Sigmoid colon (tissue), 7 donors: Measurements from ENCODE around the gene FN1. TPM values are rescaled to one million over a fixed set of nuclear protein-coding genes. Genes with fewer than 3 reads are reported as not detected.
A peak's percentile ranks its signal among the peaks of the same experiment; 100 is the strongest.

Source experiments
- DNase-seq: peaks from one replicate; pipeline ENCODE4 v3.0.0-alpha.2; 2019
- H3K27ac ChIP-seq, 4 donors: fragments of 200-600 bp; sonication (generic); one replicate each; pipeline ENCODE4 v1.5.1; 2016 to 2019; ENCODE audit warnings: mild to moderate bottlenecking in 1 of 4
- H3K27me3 ChIP-seq, 3 donors: fragments of 200-600 bp; sonication (generic); one replicate each; pipeline ENCODE4 v1.5.1; 2019; ENCODE audit warnings: mild to moderate bottlenecking in 1 of 3
- H3K36me3 ChIP-seq, 4 donors: fragments of 200-600 bp; sonication (generic); one replicate each; pipeline ENCODE4 v1.5.1; 2016 to 2019
- H3K4me1 ChIP-seq, 4 donors: fragments of 200-600 bp; sonication (generic); one replicate each; pipeline ENCODE4 v1.5.1; 2017 to 2019
- H3K4me3 ChIP-seq, 4 donors: fragments of 200-600 bp; sonication (generic); one replicate each; pipeline ENCODE4 v1.5.1; 2017 to 2019; ENCODE audit warnings: mild to moderate bottlenecking in 2 of 4, moderate library complexity in 1 of 4
- H3K9me3 ChIP-seq, 4 donors: fragments of 200-600 bp in 3 of 4; sonication (generic) in 3 of 4; one replicate each; pipeline versions ENCODE4 v1.5.1 to v1.6.1; 2013 to 2019
- EP300 ChIP-seq, 4 donors: sonication (generic); formaldehyde crosslinking; IDR thresholded peaks; one replicate each; pipeline ENCODE4 v1.6.1; 2017; ENCODE audit warnings: antibody characterized with exemption in 4 of 4
- POLR2A ChIP-seq, 2 donors: fragments of 450-650 bp; IDR thresholded peaks; one replicate each; pipeline ENCODE4 v1.6.1; 2016; ENCODE audit warnings: antibody characterized with exemption in 2 of 2, mild to moderate bottlenecking in 2 of 2, moderate library complexity in 2 of 2
- POLR2AphosphoS5 ChIP-seq, 4 donors: sonication (generic); formaldehyde crosslinking; IDR thresholded peaks; one replicate each; pipeline ENCODE4 v1.6.1; 2017; ENCODE audit warnings: antibody characterized with exemption in 4 of 4
- WGBS, 2 donors: extraction: QIAGEN DNeasy Blood & Tissue Kit; methylation state at CpG; one replicate each; pipeline ENCODE4 v1.1.7; 2013; 5-methylcytosine and 5-hydroxymethylcytosine counted together
- intact Hi-C: fragments of 100-400 bp; cut with DNase I; formaldehyde crosslinking; loops from one replicate; pipeline ENCODE4 v1.15.1; 2023
- polyA plus RNA-seq, 3 donors: library from polyadenylated mRNA; stranded (reverse); fragments of 200-250 nt; gene quantifications; one replicate each; pipeline ENCODE4 v1.2.3, GENCODE V29; 2013
- total RNA-seq, 4 donors: library from RNA; depleted of rRNA; stranded (reverse); fragments of >200 nt; gene quantifications; one replicate each; pipeline ENCODE4 v1.1.0, GENCODE V29; 2016
- TF ChIP-seq, protein P1 (sequence below), 4 experiments: fragments of 450-650 bp in 3 of 4; fragments of 200-600 bp in 1 of 4; IDR thresholded peaks; one replicate each; pipeline ENCODE4 v1.5.1; 2016 to 2019; ENCODE audit warnings: antibody characterized with exemption in 4 of 4, mild to moderate bottlenecking in 3 of 4, moderate library complexity in 2 of 4
- donor health status: healthy with polysubstance abuse.
- donor health status: Bipolar disorder and iron deficiency.
- donor health status: healthy.

FN1 gene
- total and polyA plus RNA-seq, 7 donors: 13.6 to 3,059 (median 671) TPM

DNA sequence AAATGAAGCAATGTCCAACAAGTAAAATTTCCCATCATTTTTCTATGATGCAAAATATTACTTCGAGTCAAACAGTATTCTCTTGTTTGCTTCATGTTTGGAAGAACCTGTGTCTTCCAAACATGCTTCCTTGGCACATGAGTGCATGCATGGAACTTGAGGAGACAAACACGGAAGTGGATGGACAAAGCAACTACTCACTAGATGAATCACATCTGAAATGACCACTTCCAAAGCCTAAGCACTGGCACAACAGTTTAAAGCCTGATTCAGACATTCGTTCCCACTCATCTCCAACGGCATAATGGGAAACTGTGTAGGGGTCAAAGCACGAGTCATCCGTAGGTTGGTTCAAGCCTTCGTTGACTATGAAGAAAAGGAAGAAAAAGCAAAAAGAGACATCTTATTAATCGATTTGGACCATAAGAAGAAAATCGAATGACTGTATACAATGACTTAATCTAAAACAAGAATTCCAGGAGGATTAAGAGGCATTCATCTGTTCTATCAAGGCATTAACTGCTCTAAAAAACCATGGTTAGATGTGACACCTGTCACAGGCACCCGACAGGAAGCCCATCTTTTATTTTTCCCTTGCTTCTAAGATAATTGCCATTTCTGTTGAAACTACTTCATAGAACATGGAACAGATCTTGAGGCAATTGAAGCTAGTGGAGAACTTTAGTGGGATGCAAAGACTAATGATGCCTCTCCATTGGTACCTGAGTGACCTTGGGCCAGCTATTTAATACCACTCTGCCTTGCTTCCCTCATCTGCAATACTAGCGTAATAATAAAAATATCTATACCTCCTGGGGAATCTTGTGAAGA lies 68.0 kb downstream of the FN1 start:
- TF ChIP-seq EP300 (IDR thresholded peaks at IDR 0.05) (no peak), POLR2AphosphoS5 (IDR thresholded peaks at IDR 0.05) (no peak), POLR2A (IDR thresholded peaks at IDR 0.05) (no peak)
- TF ChIP-seq, protein P1, sequence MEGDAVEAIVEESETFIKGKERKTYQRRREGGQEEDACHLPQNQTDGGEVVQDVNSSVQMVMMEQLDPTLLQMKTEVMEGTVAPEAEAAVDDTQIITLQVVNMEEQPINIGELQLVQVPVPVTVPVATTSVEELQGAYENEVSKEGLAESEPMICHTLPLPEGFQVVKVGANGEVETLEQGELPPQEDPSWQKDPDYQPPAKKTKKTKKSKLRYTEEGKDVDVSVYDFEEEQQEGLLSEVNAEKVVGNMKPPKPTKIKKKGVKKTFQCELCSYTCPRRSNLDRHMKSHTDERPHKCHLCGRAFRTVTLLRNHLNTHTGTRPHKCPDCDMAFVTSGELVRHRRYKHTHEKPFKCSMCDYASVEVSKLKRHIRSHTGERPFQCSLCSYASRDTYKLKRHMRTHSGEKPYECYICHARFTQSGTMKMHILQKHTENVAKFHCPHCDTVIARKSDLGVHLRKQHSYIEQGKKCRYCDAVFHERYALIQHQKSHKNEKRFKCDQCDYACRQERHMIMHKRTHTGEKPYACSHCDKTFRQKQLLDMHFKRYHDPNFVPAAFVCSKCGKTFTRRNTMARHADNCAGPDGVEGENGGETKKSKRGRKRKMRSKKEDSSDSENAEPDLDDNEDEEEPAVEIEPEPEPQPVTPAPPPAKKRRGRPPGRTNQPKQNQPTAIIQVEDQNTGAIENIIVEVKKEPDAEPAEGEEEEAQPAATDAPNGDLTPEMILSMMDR (IDR thresholded peaks at IDR 0.05): no peak
- WGBS, 2 donors: 94 to 95% methylated on average over 11 of the region's 11 CpGs
- DNase-seq: no peak
- Histone ChIP-seq H3K9me3 (no peaks in the 10 kb centered on the region), H3K27ac (peak overlapping the region in 1 of 4 donors; percentile 14), H3K36me3 (peaks cover 33 to 100% (median 80%) of the 10 kb centered on the region in 4 donors), H3K27me3 (no peaks in the 10 kb centered on the region), H3K4me1 (no peaks in the 10 kb centered on the region), H3K4me3 (no peak overlapping the region)
- intact Hi-C loops: loop anchor here (5.0 kb wide), 1 partner anchor 39 kb away; no protein-coding TSS in a partner anchor

DNA sequence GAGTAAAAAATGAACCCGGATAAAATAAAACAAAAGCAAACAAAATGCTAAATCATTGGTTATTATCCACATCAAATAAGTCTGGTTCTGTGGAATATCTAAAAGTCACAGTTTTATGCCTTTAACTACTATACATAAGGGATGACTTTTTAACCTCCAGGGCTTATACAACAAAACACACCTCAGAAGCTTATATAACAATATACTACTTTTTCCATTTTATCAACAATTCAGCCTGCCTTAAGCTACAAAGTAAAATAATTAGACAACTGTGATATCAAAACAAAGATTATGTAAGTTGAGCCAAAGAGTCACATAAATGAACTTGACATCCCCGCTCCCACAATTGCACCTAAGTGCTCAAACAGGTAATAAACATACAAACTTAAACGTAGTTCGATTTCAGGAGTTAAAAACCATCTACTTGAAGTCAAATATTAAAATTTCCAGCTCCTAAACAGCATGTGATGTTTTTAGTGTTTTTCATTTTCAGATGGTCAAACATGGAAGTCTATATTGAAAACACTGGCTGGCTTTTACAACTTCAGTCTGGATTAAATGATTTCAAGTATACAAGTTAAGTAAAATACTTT lies 69.3 kb downstream of the FN1 start:
- Histone ChIP-seq H3K4me1 (no peaks in the 10 kb centered on the region), H3K9me3 (no peaks in the 10 kb centered on the region), H3K27me3 (no peaks in the 10 kb centered on the region), H3K4me3 (no peak overlapping the region), H3K27ac (no peak overlapping the region), H3K36me3 (peaks cover 30 to 100% (median 85%) of the 10 kb centered on the region in 4 donors)
- DNase-seq: no peak
- intact Hi-C loops: loop anchor here (5.0 kb wide), 1 partner anchor 41 kb away; no protein-coding TSS in a partner anchor
- WGBS, 2 donors: 94% methylated on average over 4 of the region's 4 CpGs
- no peak for TF ChIP-seq EP300 (IDR thresholded peaks at IDR 0.05)
- TF ChIP-seq POLR2AphosphoS5 (IDR thresholded peaks at IDR 0.05): no peak
- TF ChIP-seq, protein P1 (IDR thresholded peaks at IDR 0.05): no peak
- no peak for TF ChIP-seq POLR2A (IDR thresholded peaks at IDR 0.05)

DNA sequence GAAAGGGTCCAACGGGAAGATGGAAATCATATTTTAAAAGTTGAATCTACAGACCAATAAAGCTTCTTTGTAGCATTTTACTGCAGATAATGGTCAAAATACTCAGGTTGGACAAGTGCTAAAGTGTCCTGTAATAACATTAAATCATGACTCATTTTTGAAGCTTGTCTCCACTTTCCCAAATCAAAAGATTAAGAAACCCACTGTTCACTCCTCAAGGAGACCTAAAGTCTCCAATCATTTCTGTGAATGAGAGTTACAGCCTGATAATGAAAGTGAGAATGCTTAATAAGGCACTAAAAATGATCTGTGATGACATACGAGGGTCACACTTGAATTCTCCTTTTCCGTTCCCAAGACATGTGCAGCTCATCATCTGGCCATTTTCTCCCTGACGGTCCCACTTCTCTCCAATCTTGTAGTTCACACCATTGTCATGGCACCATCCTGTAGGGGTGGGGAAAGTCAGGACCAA lies 70.6 kb downstream of the FN1 start:
- 85 to 92% methylated on average over 4 of the region's 4 CpGs for WGBS, 2 donors
- Histone ChIP-seq H3K27me3 (no peaks in the 10 kb centered on the region), H3K36me3 (peaks cover 30 to 100% (median 89%) of the 10 kb centered on the region in 4 donors), H3K4me1 (no peaks in the 10 kb centered on the region), H3K9me3 (no peaks in the 10 kb centered on the region), H3K27ac (peak overlapping the region in 2 of 4 donors; percentile 9 to 21), H3K4me3 (no peak overlapping the region)
- TF ChIP-seq POLR2AphosphoS5 (IDR thresholded peaks at IDR 0.05): no peak
- TF ChIP-seq POLR2A (IDR thresholded peaks at IDR 0.05): no peak
- no peak for TF ChIP-seq EP300 (IDR thresholded peaks at IDR 0.05)
- TF ChIP-seq, protein P1 (IDR thresholded peaks at IDR 0.05): no peak
- DNase-seq: no peak
- intact Hi-C loops: loop anchor here (5.0 kb wide), 1 partner anchor 42 kb away; no protein-coding TSS in a partner anchor

DNA sequence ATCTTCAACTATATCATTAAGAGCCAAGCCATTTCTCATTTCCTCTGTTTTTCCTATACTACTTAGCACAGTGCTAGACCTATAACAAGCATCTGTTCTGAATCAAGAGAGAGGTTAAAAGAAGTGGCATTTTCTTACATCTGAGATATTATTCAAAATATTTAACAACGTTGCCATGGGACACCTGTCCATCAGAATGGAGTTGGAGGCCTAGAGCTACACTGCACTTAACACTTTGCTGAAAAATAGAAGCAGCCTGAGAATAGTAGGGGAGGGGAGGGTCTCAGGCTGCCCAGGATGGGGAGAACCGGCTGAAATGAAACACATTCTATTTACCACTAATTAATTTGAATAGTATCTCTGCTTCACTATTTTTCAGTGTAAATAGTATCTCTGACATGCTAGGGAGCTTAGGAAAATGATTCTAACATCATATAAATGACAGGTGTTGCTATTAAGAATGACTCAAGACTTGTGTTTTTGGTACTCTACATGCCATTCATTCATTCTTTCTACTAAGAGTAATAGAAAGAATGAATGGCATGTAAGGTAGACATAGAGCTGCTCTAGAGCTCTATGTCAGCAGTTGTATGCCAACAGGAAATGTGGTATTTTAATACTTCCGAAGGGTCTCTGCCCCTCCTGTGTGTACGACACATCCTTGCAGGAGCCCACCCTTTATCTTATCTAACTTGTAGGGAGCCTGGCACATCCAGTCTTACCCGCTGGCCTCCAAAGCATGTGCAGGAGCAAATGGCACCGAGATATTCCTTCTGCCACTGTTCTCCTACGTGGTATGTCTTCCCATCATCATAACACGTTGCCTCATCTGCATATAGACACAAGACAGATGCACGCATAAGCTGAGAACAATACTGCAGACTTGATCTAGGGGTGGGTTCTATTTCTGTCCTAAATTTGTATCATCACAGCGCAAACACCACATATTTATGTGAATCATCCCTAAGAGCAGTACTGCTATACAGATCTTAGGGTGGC lies 71.4 kb downstream of the FN1 start:
- Histone ChIP-seq H3K9me3 (no peaks in the 10 kb centered on the region), H3K27ac (peak overlapping the region in 2 of 4 donors; percentile 9 to 21), H3K4me1 (no peaks in the 10 kb centered on the region), H3K36me3 (peaks cover 22 to 100% (median 90%) of the 10 kb centered on the region in 4 donors), H3K4me3 (no peak overlapping the region), H3K27me3 (no peaks in the 10 kb centered on the region)
- intact Hi-C loops: loop anchor here (5.0 kb wide), 1 partner anchor 43 kb away; no protein-coding TSS in a partner anchor
- WGBS, 2 donors: 94 to 96% methylated on average over 10 of the region's 10 CpGs
- no peak for DNase-seq
- TF ChIP-seq POLR2A (IDR thresholded peaks at IDR 0.05) (no peak), EP300 (IDR thresholded peaks at IDR 0.05) (no peak), POLR2AphosphoS5 (IDR thresholded peaks at IDR 0.05) (peak in 2 of 4 donors; percentile 14 to 15)
- TF ChIP-seq, protein P1 (IDR thresholded peaks at IDR 0.05): no peak
